ENCODE measurements around the gene TCF4. TPM values are rescaled to one million over a fixed set of nuclear protein-coding genes. Genes with fewer than 3 reads are reported as not detected.

The TCF4 gene
- total RNA-seq, 1 donor from 2014 or later, result 199 TPM

GRCh38 chr18:55262021-55262560 lies 325.9 kb downstream of the TCF4 start:
- DNase-seq, result no peak
- Mint-ChIP-seq H3K9me3 (ENCODE audit: unreplicated experiment) (no peaks in the 10 kb centered on the region), H3K27me3 (ENCODE audit: unreplicated experiment) (no peaks in the 10 kb centered on the region), H3K36me3 (ENCODE audit: unreplicated experiment) (no peaks in the 10 kb centered on the region), H3K4me1 (ENCODE audit: low read depth, unreplicated experiment) (peaks cover 23% of the 10 kb centered on the region), H3K27ac (ENCODE audit: unreplicated experiment) (no peak overlapping the region), H3K4me3 (ENCODE audit: unreplicated experiment) (no peak overlapping the region)
- TF ChIP-seq CTCF (IDR thresholded peaks at IDR 0.05; ENCODE audit: partially characterized antibody, unreplicated experiment), result no peak

GRCh38 chr18:55261253-55261652 lies 326.7 kb downstream of the TCF4 start:
- no peaks in the 10 kb centered on the region for H3K9me3 Mint-ChIP-seq (ENCODE audit: unreplicated experiment)
- no peak for DNase-seq
- no peak overlapping the region for H3K4me3 Mint-ChIP-seq (ENCODE audit: unreplicated experiment)
- no peaks in the 10 kb centered on the region for H3K27me3 Mint-ChIP-seq (ENCODE audit: unreplicated experiment)
- H3K27ac Mint-ChIP-seq (ENCODE audit: unreplicated experiment), result no peak overlapping the region
- H3K36me3 Mint-ChIP-seq (ENCODE audit: unreplicated experiment), result no peaks in the 10 kb centered on the region
- H3K4me1 Mint-ChIP-seq (ENCODE audit: low read depth, unreplicated experiment), result peaks cover 17% of the 10 kb centered on the region
- TF ChIP-seq CTCF (IDR thresholded peaks at IDR 0.05; ENCODE audit: partially characterized antibody, unreplicated experiment), result no peak

GRCh38 chr18:55258088-55258487 lies 329.9 kb downstream of the TCF4 start:
- Mint-ChIP-seq H3K4me3 (ENCODE audit: unreplicated experiment) (no peak overlapping the region), H3K9me3 (ENCODE audit: unreplicated experiment) (no peaks in the 10 kb centered on the region), H3K36me3 (ENCODE audit: unreplicated experiment) (peaks cover 10% of the 10 kb centered on the region), H3K27me3 (ENCODE audit: unreplicated experiment) (no peaks in the 10 kb centered on the region), H3K27ac (ENCODE audit: unreplicated experiment) (no peak overlapping the region), H3K4me1 (ENCODE audit: low read depth, unreplicated experiment) (no peaks in the 10 kb centered on the region)
- no peak for DNase-seq
- TF ChIP-seq CTCF (IDR thresholded peaks at IDR 0.05; ENCODE audit: partially characterized antibody, unreplicated experiment), result no peak

- Mint-ChIP-seq H3K36me3 (ENCODE audit: unreplicated experiment) (peaks cover 10% of the 10 kb centered on the region), H3K4me1 (ENCODE audit: low read depth, unreplicated experiment) (no peaks in the 10 kb centered on the region), H3K27me3 (ENCODE audit: unreplicated experiment) (no peaks in the 10 kb centered on the region), H3K9me3 (ENCODE audit: unreplicated experiment) (no peaks in the 10 kb centered on the region), H3K27ac (ENCODE audit: unreplicated experiment) (no peak overlapping the region), H3K4me3 (ENCODE audit: unreplicated experiment) (no peak overlapping the region)
- no peak for DNase-seq
- TF ChIP-seq CTCF (IDR thresholded peaks at IDR 0.05; ENCODE audit: partially characterized antibody, unreplicated experiment), result no peak
These were observed 331.1 kb downstream of the TCF4 start for GRCh38 chr18:55256929-55257289.

DNA sequence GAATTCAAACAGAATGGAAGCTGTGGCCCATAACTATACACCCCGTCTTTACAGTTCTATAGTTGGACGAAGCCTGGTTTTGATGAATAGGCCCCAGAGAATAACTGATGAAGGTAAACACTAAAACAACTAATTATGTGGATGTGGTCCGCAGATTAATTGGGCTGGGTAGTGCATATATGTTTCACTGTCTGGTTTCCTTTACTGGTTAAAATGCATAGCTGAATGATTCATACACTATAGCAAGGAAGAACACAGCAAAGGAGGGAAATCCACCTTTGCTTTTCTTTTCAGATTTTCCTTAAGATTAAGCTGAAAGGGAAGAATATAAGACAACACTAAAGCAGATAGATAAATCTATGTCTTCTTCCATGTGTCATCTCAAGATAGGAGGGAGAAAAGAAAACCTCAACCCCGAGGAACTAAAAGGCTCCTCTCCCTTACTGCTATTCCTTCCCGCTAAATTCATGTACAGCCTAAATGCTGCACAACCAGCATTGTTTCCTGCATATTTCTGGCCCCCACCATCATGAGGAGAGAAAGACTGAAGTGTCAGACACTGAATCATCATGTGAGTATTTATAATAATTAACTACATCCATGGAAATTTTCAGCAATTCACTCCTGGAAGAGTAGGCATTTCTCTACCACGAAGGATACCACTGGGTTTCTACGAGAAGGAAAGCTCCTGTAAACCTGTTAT lies 331.6 kb downstream of the TCF4 start:
- DNase-seq, result no peak
- H3K4me3 Mint-ChIP-seq (ENCODE audit: unreplicated experiment), result no peak overlapping the region
- no peaks in the 10 kb centered on the region for H3K27me3 Mint-ChIP-seq (ENCODE audit: unreplicated experiment)
- no peak overlapping the region for H3K27ac Mint-ChIP-seq (ENCODE audit: unreplicated experiment)
- H3K9me3 Mint-ChIP-seq (ENCODE audit: unreplicated experiment), result no peaks in the 10 kb centered on the region
- no peaks in the 10 kb centered on the region for H3K4me1 Mint-ChIP-seq (ENCODE audit: low read depth, unreplicated experiment)
- no peak for TF ChIP-seq CTCF (IDR thresholded peaks at IDR 0.05; ENCODE audit: partially characterized antibody, unreplicated experiment)
- H3K36me3 Mint-ChIP-seq (ENCODE audit: unreplicated experiment), result peaks cover 10% of the 10 kb centered on the region
